Erythroblast (primary cell): ENCODE data around the gene DMPK.
"Not testable (repeated sequence)": the region's sequence is repeated elsewhere in the genome, so short reads cannot be mapped to it uniquely, and the experiment has no call there.

Experiments
- DNase-seq, 2 experiments: peaks; one replicate each; lab custom pipeline; 2025; lab: John Stamatoyannopoulos, UW
- GATA1 ChIP-seq: IDR thresholded peaks from 2 replicates; pipeline ENCODE4 v1.6.1; 2011; ENCODE audit warnings: low read depth, mild to moderate bottlenecking, control low read depth, low read length, moderate library complexity
- POLR2A ChIP-seq: IDR thresholded peaks from 2 replicates; pipeline ENCODE4 v1.6.1; 2011; ENCODE audit warnings: mild to moderate bottlenecking, low read length

DMPK gene

DNA sequence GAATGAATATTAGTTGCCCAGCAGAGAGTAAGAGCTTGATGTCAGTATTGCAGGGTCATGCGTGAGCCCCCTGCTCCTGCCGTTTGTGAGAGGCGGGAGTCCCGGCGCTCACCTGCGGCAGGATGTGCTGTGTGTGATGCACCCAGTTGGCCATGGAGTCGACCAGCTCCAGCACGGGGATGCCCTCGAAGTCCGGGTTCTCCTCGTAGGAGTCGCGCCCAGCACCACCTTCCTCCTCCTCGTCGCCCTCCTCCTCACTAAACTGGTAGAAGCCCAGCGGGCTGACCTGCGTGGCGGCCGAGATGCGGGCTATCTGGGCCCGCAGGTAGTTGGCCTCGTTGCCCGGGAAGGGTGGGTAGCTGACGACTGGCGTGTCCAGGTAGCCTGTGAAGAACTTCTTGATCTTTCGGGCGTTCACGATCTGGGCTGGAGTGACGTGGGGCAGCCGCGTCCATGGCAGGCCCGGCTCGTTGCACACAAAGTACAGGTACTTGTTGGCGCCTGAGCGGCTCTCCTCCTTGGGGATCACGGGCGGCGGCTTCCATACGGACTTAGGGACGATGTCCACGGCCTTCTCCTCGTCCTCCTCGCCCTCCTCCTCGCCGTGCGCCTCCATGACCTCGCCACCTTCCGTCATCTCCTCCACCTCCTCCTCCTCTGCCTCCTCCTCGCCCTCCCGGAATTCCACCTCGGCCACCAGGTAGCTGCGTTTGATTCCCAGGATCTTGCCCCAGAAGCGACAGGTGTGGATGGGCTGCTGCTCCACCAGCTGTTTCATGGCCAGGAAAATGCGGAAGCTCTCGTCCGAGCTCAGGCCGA is 22.1 kb upstream of the DMPK start:
- TF ChIP-seq POLR2A: no peak
- no peak for TF ChIP-seq GATA1
- no peak for DNase-seq

DNA sequence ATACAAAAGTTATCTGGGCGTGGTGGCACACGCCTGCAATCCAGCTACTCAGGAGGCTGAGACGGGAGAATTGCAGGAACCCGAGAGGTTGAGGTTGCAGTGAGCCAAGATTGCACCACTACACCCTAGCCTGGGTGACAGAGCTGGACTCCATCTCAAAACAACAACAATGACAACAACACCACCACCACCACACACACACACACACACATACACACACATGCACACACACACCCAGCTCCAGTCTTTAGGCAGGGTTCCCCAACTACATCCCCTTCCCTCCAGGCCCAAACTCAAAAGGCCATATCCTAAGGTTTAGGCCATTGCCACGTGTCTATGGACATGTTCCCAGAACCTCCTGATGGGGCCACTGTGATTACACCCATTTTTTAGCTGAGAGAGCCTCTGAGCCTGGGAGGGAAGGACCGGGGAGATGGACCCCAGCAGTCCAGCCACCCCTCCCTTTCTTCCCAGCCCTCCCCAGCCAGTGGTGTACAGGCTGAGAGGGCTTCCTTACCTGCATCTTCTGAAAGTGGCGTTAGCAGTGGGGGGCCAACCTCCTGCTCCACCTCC is 19.4 kb upstream of the DMPK start:
- no peak for DNase-seq
- TF ChIP-seq POLR2A: no peak
- no peak for TF ChIP-seq GATA1

DNA sequence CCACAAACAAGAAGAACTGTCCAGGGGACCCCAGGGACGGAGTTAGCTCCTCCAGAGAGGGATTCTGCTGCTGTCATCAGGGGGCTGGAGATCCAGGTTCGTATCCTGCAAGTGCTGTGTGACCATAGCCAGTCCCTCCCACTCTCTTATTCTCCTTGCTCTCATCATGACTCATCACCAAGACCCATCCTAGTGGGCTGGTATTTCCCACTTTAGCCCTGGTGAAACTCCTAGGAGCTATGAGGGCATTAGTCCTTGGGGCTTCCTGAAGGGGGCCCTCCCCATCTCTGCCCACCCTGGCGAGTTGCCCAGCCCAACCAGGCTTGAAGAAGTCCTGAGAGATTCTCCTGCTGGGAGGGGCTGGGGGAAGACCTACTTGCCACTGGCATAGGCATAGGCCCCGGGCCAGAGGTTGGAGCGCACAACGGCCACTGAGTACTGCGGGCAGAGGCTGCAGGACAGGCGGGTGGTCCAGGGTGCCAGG is 17.8 kb upstream of the DMPK start:
- DNase-seq: no peak
- no peak for TF ChIP-seq POLR2A
- TF ChIP-seq GATA1: no peak

DNA sequence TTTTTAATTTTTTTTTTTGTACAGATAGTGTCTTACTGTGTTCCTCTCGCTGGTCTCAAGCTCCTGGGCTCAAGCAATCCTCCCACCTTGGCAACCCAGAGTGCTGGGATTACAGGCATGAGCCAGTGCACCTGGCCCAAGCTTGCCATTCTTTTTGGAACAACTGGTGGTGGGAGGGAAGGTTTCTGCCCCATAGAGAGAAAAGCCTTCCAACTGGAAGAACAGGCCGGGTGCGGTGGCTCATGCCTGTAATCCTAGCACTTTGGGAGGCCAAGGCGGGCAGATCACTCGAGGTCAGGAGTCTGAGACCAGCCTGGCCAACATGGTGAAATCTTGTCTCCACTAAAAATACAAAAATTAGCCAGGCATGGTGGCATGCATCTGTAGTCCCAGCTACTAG is 17.3 kb upstream of the DMPK start:
- DNase-seq: not testable (repeated sequence)

DNA sequence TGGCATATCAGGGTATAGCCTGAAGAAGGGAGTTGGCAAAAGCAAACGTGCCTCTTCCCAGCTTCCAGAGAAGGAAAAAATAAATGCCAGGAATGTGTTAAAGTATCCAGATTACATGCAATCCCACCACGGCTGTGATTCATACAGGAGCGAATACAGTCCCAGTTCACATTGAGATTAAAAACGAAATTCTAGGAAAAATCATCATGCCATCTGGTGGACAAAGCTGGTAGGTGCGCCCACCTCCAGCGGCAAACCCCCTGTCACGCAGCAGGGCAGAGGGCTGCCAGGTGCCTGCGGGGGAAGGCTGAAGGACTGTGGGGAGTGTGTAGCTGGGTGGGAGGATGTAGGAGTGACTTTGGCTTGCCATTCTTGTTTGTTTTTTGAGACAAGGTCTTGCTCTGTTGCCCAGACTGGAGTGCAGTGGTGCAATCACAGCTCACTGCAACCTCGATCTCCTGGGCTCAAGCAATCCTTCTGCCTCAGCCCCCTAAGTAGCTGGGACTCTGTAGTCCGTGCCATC is 16.8 kb upstream of the DMPK start:
- TF ChIP-seq POLR2A (no peak), GATA1 (no peak)
- peak; percentile 45 to 72 for DNase-seq

DNA sequence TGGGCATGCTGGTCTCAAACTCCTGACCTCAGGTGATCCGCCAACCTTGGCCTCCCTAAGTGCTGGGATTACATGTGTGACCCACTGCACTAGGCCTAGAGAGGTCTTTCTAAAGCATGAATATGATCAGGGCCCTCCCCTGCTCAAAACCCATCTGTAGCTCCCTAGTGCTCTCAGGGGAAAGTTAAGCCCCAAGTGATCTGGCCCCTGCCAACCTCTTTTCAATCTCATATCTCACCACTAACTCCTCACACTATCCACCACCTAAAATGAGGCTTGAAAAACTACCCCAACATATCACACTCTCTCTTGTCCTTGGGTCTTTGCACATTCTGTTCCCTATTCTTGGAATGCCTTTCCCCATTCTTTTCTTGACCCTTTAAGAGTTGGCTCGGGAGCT is 12.3 kb upstream of the DMPK start:
- DNase-seq: no peak
- no peak for TF ChIP-seq GATA1
- no peak for TF ChIP-seq POLR2A

DNA sequence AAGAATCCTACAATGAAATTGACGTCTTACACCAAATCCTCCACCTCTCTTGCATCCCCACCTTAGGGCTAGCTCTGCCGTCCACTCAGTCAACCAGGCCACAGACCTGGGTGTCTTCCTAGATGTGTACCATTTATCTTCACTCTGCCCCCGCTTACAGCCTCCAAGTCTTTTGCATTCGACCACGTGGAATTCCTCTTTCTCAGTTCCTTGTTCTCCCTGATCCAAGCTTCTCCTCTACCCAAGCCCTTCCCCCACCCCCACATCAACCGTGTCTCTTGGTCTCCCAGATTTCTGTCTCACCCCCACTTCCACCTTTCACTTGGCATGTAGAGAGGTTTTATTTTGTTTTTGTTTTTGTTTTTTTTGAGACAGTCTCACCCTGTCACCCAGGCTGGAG is 11.6 kb upstream of the DMPK start:
- TF ChIP-seq GATA1: no peak
- no peak for TF ChIP-seq POLR2A
- no peak for DNase-seq

DNA sequence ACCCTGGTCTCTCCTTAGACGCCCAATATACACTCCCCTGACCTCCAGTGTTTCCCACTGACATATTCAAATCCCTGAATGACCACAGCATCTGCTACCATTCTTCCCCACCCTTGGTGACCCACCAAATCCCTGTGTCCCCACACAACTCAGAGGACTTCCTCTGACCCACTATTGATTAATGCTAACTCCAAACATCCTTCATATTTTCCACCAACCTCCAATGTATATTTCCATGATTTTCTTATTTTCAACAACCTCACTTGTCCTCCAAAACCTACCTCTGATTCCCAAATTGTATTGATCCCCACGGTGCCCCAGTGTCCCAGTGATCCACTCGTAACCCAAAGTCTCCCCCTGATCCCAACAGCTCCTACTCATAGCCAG is 10.9 kb upstream of the DMPK start:
- DNase-seq: no peak
- TF ChIP-seq GATA1 (no peak), POLR2A (no peak)

DNA sequence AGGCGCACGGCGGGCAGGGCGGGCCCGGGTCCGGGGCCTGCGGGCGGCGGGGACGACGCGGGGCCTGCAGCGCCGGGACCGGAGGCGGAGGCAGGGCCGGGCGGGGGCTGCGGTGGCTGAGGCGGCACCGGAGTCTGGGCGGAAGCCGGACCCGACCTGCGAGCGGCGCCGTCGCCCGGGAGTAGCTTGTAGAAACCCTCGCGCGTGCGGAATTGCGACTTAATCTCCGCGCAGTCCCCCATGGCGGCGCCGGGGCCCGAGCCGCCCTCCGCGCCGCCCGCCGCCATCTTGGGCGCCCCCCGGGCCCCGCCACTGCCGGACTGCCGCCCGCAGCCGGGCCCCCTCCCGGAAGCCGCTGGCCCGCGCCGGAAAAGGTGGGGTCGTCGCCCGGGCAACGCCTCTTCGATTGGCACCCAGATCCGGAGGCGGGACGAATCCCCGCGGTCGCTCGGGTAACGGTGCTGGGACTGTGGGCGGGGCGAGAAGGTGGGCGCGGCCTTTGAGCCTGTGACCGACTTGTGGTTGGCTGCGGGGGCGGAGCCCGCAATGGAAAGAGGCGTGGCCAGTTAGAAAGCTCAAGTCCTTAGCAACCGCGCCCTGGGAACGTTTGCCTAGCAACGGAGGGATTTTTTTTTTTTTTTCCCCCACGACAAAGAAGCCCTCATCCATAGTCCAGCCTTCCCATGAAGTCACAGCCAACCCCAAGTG is 10.3 kb upstream of the DMPK start, which contains the start of gene DMWD:
DMWD (minus strand) TSS at position 376 of the 708 bp plus-strand sequence; CDS start at position 287, 89 bp downstream.
- peak; percentile 98 to 100 for DNase-seq
- peak; percentile 77 for TF ChIP-seq POLR2A
- TF ChIP-seq GATA1: no peak

DNA sequence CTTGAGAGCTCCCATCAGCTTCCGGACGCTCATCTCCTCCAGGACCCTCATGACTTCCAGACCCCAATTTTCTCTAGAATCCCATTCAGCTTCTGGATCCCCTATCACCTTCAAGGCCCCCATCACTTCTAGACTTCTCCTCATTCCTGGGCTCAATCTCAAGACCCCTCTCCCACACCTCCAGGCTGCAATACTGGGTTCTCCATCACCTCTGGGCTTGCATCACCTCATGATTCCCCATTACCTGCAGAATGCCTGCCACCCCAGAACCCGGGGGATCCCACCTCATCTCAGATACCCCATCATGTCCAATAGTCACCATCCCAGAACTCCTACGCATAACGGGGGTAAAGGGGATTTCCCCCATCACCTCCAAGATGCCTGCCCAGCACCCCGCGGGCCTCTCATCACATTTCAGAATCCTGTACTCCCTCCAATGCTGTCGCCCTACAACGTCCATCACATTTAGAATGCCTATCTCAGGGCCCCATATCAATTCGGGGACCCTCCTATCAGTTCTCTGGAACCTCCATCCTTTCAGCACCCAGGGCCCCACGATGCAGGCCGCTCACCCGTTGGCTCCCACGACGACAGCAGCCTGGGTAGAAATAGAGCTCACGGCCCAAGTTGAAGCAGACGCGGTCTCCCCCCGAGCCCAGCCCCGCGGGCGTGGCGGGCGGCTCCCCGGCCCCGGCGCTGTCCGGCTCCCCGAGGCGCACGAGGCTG is 9.6 kb upstream of the DMPK start:
- TF ChIP-seq POLR2A: no peak
- TF ChIP-seq GATA1: no peak
- peak in 1 of 2 experiments; percentile 62 for DNase-seq

DNA sequence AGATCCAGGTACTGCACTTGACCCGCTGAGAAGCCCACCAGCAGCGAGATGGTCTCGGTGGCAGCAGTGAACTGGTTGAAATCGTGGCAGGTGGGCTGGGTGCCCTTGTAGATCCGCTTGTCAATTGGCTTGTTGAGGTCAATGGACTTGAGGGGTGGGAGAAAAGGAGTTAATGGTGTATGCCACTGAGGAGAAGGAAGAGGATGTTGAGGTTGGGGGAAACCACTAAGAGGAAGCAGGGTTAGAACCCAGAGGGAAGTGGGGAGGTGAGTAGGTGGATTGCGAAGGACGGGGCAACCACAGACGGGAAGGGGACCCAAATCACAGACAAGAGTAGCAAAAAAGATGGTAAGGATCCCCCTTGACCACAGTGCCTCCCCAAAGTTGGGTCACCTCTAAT is 8.7 kb upstream of the DMPK start:
- no peak for TF ChIP-seq GATA1
- no peak for TF ChIP-seq POLR2A
- no peak for DNase-seq

DNA sequence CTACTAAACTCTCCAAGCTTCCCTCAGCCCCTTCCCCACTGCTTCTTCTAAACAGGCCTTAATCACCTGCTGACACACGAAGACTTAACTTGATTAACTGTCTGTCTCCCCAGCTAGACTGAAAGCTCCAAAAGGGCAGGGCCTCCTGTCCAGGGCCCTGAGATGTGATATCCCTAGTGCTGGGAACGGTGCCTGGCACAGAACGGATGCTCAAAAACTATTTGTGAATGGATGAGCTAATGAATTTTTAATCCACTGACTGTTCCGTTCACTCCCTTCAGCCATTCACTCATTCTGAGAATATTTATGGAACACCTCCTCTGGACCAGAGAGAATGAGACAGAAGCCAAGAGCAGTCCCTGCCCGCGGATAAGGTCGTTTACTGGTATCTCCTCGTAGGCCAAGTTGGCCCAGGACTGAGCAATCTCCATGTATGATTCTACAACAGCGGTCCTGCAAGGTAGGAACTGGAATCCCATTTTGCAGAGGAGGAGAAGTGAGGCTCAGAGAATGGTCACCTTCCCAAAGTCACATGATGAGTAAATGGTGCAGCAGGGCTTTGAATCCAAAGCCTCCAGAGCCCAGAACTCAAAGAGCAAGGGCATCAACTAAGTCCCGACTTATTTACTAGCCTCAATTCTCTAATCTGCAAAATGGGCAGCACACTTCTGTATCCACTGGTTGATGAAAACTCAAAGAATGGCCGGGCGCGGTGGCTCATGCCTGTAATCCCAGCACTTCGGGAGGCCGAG is 6.9 kb upstream of the DMPK start:
- no peak for DNase-seq

DNA sequence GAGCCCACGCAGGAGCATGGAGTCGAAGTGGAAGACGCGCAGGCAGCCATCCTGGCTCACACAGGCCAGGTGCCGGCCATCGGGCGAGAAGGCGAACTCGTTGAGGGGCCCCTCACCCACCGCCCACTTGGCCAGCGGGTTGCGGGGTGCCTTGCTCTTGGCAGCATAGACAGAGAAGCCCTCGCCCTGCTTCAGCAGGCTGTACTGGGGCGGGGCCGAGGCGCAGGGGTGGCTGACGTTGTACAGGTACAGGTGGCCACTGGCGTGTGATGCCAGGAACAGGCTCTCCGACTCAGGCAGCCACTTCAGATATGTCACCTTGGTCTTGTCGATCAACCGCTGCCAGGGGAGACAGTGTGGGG is 4.2 kb upstream of the DMPK start:
- TF ChIP-seq POLR2A: no peak
- TF ChIP-seq GATA1: no peak
- no peak for DNase-seq

More for the DNA sequence above, 6.9 kb upstream of the DMPK start:
- TF ChIP-seq GATA1: no peak
- TF ChIP-seq POLR2A: no peak
